Type B pancreatic cell (in vitro differentiated cells): Measurements from ENCODE around the gene RUBCN. TPM values are rescaled to one million over a fixed set of nuclear protein-coding genes. Genes with fewer than 3 reads are reported as not detected.
A peak's percentile ranks its signal among the peaks of the same experiment; 100 is the strongest.

Experiments
- DNase-seq: peaks from one replicate; pipeline ENCODE4 v3.0.0; 2021; ENCODE audit warnings: mixed read lengths; ENCODE audit not compliant: unreplicated experiment; ENCODE audit errors: extremely low spot score
- H3K27ac Mint-ChIP-seq: 2 replicates; pipeline ENCODE4 v1.8.0; 2021; ENCODE audit warnings: mild to moderate bottlenecking, mixed read lengths
- H3K27me3 Mint-ChIP-seq: 2 replicates; pipeline ENCODE4 v1.8.0; 2021; ENCODE audit warnings: mixed read lengths
- H3K36me3 Mint-ChIP-seq: 2 replicates; pipeline ENCODE4 v1.8.0; 2021; ENCODE audit warnings: mixed read lengths
- H3K4me1 Mint-ChIP-seq: one replicate; pipeline ENCODE4 v1.8.0; 2021; ENCODE audit warnings: mixed read lengths; ENCODE audit not compliant: unreplicated experiment
- H3K4me3 Mint-ChIP-seq: 2 replicates; pipeline ENCODE4 v1.8.0; 2021; ENCODE audit warnings: mild to moderate bottlenecking, mixed read lengths
- H3K9me3 Mint-ChIP-seq: 2 replicates; pipeline ENCODE4 v1.8.0; 2021; ENCODE audit warnings: mixed read lengths
- total RNA-seq: library from RNA; stranded (reverse); gene quantifications from 2 replicates; pipeline ENCODE4 v1.2.1, GENCODE V29; 2021; ENCODE audit warnings: low replicate concordance
- TF ChIP-seq, protein P1 (sequence below): fragments of 200-600 bp; sonication (generic); conservative IDR thresholded peaks from 2 replicates; pipeline ENCODE4 v1.5.0; 2021; ENCODE audit warnings: antibody characterized with exemption, mild to moderate bottlenecking

Gene RUBCN
- total RNA-seq, 1 donor from 2014 or later, result 26.7 TPM

DNA sequence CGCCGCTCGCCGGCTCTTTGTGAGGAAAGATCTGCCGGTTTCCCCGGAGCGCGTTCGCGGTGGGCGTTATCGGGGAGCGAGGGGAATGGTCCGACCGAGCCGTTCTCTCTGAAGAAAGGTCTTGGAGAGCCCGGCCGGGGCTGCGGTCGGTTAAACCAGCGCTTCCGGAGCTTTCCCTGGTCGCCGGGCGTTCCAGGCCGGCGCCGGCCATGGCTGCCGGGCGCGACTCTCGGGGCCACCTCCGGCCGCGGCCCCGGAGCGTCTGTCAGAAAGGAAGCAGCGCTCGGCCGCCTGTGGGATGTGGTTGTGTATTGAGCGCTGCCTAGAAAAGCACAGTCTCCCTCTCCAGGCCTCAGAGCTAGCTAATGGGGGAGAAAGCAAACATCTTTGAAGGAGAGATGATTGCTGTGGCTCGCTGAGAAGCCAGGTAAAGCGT, 13.7 kb upstream of the RUBCN start:
- H3K4me1 Mint-ChIP-seq, result peaks cover 23% of the 10 kb centered on the region
- TF ChIP-seq, protein P1, sequence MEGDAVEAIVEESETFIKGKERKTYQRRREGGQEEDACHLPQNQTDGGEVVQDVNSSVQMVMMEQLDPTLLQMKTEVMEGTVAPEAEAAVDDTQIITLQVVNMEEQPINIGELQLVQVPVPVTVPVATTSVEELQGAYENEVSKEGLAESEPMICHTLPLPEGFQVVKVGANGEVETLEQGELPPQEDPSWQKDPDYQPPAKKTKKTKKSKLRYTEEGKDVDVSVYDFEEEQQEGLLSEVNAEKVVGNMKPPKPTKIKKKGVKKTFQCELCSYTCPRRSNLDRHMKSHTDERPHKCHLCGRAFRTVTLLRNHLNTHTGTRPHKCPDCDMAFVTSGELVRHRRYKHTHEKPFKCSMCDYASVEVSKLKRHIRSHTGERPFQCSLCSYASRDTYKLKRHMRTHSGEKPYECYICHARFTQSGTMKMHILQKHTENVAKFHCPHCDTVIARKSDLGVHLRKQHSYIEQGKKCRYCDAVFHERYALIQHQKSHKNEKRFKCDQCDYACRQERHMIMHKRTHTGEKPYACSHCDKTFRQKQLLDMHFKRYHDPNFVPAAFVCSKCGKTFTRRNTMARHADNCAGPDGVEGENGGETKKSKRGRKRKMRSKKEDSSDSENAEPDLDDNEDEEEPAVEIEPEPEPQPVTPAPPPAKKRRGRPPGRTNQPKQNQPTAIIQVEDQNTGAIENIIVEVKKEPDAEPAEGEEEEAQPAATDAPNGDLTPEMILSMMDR, result peak; percentile 20
- H3K4me3 Mint-ChIP-seq, result peak overlapping the region; percentile 98
- no peak for DNase-seq
- no peaks in the 10 kb centered on the region for H3K27me3 Mint-ChIP-seq
- peaks cover 5% of the 10 kb centered on the region for H3K36me3 Mint-ChIP-seq
- H3K9me3 Mint-ChIP-seq, result no peaks in the 10 kb centered on the region
- H3K27ac Mint-ChIP-seq, result peak overlapping the region; percentile 85

DNA sequence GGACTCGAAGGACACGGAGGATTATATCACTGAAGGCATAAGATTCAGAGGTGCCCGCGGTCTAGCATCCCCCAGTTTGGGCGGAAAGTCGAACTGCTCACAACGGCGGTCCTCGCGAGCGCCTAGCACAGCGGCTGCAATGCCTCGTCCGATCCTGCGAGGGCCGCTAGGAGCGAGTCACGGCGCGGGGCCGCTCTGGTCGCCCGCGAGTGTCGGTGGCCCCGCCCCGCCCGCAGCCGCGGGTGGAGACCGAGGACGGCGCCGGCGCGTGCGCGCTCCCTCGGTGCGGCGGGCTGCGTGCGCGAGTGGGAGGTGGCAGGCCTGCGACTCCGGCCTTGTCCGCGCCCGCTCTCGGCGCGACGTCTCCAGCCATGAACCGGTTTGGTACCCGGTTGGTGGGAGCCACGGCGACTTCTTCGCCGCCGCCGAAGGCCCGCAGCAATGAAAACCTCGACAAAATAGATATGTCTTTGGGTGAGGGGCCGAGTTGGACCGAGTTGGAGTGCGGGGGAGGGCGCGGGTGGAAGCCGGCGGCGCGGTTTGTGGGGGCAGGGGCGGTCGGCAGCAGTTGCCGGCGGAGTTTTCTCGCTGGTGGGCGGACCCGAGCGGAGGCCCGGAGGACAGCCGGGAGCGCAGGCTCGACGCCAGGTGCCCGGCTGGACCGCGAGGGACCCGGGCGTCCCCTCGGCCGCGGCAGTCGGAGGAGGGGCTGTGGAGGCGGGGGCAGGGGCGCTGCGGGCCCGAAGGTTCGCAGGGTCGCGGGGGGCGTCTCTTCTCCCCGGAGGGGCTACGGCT, 13.1 kb upstream of the RUBCN start, which contains the start of gene FYTTD1:
FYTTD1 (plus strand) TSS at position 283 of the 795 bp plus-strand sequence; CDS start at position 372, 89 bp downstream.
- peak; percentile 93 for DNase-seq
- no peaks in the 10 kb centered on the region for H3K27me3 Mint-ChIP-seq
- TF ChIP-seq, protein P1, result peak; percentile 62
- H3K36me3 Mint-ChIP-seq, result peaks cover 2% of the 10 kb centered on the region
- H3K4me3 Mint-ChIP-seq, result peak within 1 kb of the TSS; percentile 98
- peak within 1 kb of the TSS; percentile 95 for H3K27ac Mint-ChIP-seq
- peaks cover 23% of the 10 kb centered on the region for H3K4me1 Mint-ChIP-seq
- H3K9me3 Mint-ChIP-seq, result no peaks in the 10 kb centered on the region

DNA sequence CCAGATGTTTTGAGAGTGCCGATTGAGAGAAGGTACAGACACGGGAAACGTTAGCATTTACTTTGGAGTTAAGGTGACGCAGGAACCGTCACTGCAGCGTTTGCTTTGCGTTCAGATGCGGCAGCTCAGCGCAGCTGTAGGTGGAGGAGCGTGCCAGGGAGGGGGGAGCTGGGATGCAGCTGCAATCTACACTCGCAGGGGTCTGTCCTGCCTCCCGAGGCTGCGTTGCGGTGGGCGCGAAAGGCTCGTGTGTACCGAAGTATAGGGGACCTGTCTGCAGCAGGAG, 12.6 kb upstream of the RUBCN start:
- Mint-ChIP-seq H3K27ac (peak overlapping the region; percentile 95), H3K9me3 (no peaks in the 10 kb centered on the region), H3K4me3 (peak overlapping the region; percentile 95), H3K36me3 (no peaks in the 10 kb centered on the region), H3K4me1 (peaks cover 22% of the 10 kb centered on the region), H3K27me3 (no peaks in the 10 kb centered on the region)
- TF ChIP-seq, protein P1, result no peak
- DNase-seq, result peak; percentile 72

DNA sequence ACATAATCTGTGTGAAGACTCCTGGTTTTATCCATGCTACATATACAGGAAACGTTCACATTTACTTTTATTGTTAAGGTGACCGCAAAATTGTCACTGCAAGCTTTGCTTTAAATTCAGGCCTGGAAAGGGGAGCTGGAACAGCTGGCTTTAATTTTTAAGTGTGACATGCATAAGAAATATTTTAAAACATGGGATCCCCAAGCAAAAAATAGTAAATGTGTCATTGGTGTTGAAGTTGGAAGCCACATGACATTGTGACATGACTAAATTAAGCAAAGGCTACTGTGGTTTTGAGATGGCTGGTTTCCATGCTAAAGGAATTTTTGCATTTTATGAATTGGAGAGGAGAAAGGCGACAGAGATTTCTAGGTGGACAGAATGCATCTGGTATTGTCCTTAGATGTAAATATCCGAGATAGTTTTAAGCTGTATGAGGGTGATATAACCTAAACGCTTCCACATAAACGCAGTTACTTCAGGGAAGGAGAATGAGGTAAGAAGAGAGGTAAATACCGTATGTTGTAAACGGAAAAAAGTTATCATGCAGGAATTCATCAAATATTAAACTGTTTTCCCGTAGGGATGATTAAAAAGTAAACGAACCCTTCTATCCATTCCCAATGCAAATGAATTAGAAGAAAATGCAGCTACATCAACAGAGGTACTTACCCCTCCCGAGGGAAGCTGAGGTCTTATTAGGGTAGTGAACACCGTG, 12.1 kb upstream of the RUBCN start:
- Mint-ChIP-seq H3K4me1 (peaks cover 19% of the 10 kb centered on the region), H3K9me3 (no peaks in the 10 kb centered on the region), H3K27me3 (no peaks in the 10 kb centered on the region), H3K36me3 (no peaks in the 10 kb centered on the region), H3K27ac (peak overlapping the region; percentile 95), H3K4me3 (peak overlapping the region; percentile 95)
- no peak for DNase-seq
- TF ChIP-seq, protein P1, result no peak

DNA sequence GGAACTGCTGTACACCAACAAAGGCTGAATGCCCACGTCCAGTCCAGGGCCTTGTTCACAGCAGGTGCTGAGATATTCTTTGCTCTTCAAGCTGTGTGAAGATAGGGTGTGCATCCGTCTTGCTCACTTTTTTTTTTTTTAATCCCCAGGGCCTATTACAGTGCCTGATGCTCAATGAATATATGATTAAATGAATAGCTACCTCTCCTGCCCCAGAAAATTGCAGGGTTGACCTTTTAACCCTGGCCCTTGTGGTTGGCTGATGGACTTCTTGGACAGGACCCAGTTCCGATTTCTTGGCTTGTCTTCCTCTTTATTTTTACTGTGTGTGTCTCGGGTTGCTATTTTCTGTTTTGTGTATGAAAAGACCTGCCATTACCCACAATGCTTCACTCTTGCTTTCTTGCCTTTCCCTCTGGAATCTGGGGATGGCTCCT, 10.1 kb upstream of the RUBCN start:
- Mint-ChIP-seq H3K27ac (no peak overlapping the region), H3K9me3 (no peaks in the 10 kb centered on the region)

More for the DNA sequence above, 10.1 kb upstream of the RUBCN start:
- H3K4me1 Mint-ChIP-seq, result peaks cover 10% of the 10 kb centered on the region
- DNase-seq, result no peak
- no peaks in the 10 kb centered on the region for H3K36me3 Mint-ChIP-seq
- TF ChIP-seq, protein P1, result no peak
- no peaks in the 10 kb centered on the region for H3K27me3 Mint-ChIP-seq
- H3K4me3 Mint-ChIP-seq, result no peak overlapping the region
